Endodermal cell (in vitro differentiated cells): ENCODE data around the gene ABHD4. TPM values are rescaled to one million over a fixed set of nuclear protein-coding genes. Genes with fewer than 3 reads are reported as not detected.
A peak's percentile ranks its signal among the peaks of the same experiment; 100 is the strongest.

ENCODE experiments used
- DNase-seq: peaks from one replicate; pipeline ENCODE4 v3.0.0-alpha.2; 2017
- H3K27ac ChIP-seq: 2 replicates; pipeline ENCODE4 v1.5.1; 2013; ENCODE audit warnings: mild to moderate bottlenecking, low read depth, low read length, moderate library complexity
- H3K27me3 ChIP-seq: 2 replicates; pipeline ENCODE4 v1.6.1; 2013; ENCODE audit warnings: mild to moderate bottlenecking, low read length, moderate library complexity; ENCODE audit not compliant: insufficient read depth, control insufficient read depth, poor library complexity, severe bottlenecking
- H3K36me3 ChIP-seq: 2 replicates; pipeline ENCODE4 v1.7.0; 2013; ENCODE audit warnings: mild to moderate bottlenecking, low read length, moderate library complexity; ENCODE audit not compliant: control insufficient read depth, insufficient read depth
- H3K4me1 ChIP-seq: one replicate; pipeline ENCODE4 v1.7.0; 2013; ENCODE audit warnings: low read length; ENCODE audit not compliant: control insufficient read depth, insufficient read depth
- H3K4me3 ChIP-seq: 2 replicates; pipeline ENCODE4 v1.5.1; 2013; ENCODE audit warnings: mild to moderate bottlenecking, low read length, moderate library complexity
- H3K9ac ChIP-seq: 2 replicates; pipeline ENCODE4 v1.6.1; 2013; ENCODE audit warnings: mild to moderate bottlenecking, low read length, moderate library complexity; ENCODE audit not compliant: poor library complexity, severe bottlenecking; ENCODE audit errors: extremely low read depth
- H3K9me3 ChIP-seq: 2 replicates; pipeline ENCODE4 v1.6.1; 2013; ENCODE audit warnings: mild to moderate bottlenecking, low read length, moderate library complexity; ENCODE audit not compliant: control insufficient read depth
- H3K27ac Mint-ChIP-seq: 2 replicates; pipeline ENCODE4 v1.8.0; 2020; ENCODE audit warnings: mixed read lengths
- H3K27me3 Mint-ChIP-seq: 2 replicates; pipeline ENCODE4 v1.8.0; 2021; ENCODE audit warnings: mild to moderate bottlenecking, mixed read lengths; ENCODE audit not compliant: insufficient read depth
- H3K36me3 Mint-ChIP-seq: 2 replicates; pipeline ENCODE4 v1.8.0; 2020; ENCODE audit warnings: low read depth, mixed read lengths
- H3K4me1 Mint-ChIP-seq: 2 replicates; pipeline ENCODE4 v1.8.0; 2020; ENCODE audit warnings: mixed read lengths
- H3K4me3 Mint-ChIP-seq: 2 replicates; pipeline ENCODE4 v1.8.0; 2020; ENCODE audit warnings: mild to moderate bottlenecking, moderate library complexity, mixed read lengths
- H3K9me3 Mint-ChIP-seq: 2 replicates; pipeline ENCODE4 v1.8.0; 2020; ENCODE audit warnings: mild to moderate bottlenecking, mixed read lengths
- WGBS, 2 experiments: methylation state at CpG; one replicate each; pipeline versions ENCODE4 v1.1.5 to v1.1.7; 2013; ENCODE audit warnings: missing lambda C conversion rate in 2 of 2, mixed read lengths in 1 of 2; ENCODE audit not compliant: insufficient coverage in 1 of 2, insufficient read length in 1 of 2; 5-methylcytosine and 5-hydroxymethylcytosine counted together
- total RNA-seq, 2 donors: library from RNA; stranded (reverse); fragmentation: NEBNext Ultra II Directional in 1 of 2; extraction: Animal tissue kit (Norgen Biotek cat#: 25700) in 1 of 2; gene quantifications; 2 replicates in 1 of 2; 3 replicates in 1 of 2; pipeline ENCODE4 v1.2.1, GENCODE V29; 2021
- TF ChIP-seq, protein P1 (sequence below): fragments of 200-600 bp; sonication (generic); conservative IDR thresholded peaks from 2 replicates; pipeline ENCODE4 v1.5.0; 2021; ENCODE audit warnings: antibody characterized with exemption, mild to moderate bottlenecking

ABHD4 gene
- total RNA-seq, 2 donors from 2014 or later, result 68.3 to 77.7 TPM

DNA sequence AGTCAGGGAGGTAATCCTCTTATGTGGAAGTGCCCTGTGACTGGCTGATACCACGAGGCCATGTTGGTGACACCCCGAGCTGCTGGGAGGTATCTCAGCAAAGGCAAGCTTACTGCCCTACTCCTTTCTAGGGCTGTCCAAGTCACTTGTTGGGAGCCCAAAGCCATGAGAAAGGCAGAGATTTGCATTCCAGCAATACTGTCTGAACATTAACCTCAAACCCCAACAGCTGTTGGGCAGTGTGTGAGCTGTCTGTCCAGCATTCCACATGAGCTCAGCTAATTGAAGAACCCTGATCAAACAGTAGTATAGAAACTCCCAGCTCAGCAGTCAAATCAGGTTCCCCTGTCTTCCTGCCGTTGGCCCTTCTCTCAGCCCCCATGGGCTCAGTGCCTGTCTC, 9.2 kb downstream of the ABHD4 start:
- Histone ChIP-seq H3K27me3 (no peaks in the 10 kb centered on the region), H3K9me3 (no peaks in the 10 kb centered on the region), H3K27ac (no peak overlapping the region), H3K36me3 (peaks cover 82% of the 10 kb centered on the region), H3K9ac (no peak overlapping the region), H3K4me3 (no peak overlapping the region), H3K4me1 (peaks cover 18% of the 10 kb centered on the region)
- Mint-ChIP-seq H3K9me3 (no peaks in the 10 kb centered on the region), H3K27ac (peak overlapping the region; percentile 58), H3K27me3 (no peaks in the 10 kb centered on the region), H3K36me3 (peaks cover 84% of the 10 kb centered on the region), H3K4me1 (peaks cover 46% of the 10 kb centered on the region), H3K4me3 (no peak overlapping the region)
- DNase-seq, result no peak
- TF ChIP-seq, protein P1, sequence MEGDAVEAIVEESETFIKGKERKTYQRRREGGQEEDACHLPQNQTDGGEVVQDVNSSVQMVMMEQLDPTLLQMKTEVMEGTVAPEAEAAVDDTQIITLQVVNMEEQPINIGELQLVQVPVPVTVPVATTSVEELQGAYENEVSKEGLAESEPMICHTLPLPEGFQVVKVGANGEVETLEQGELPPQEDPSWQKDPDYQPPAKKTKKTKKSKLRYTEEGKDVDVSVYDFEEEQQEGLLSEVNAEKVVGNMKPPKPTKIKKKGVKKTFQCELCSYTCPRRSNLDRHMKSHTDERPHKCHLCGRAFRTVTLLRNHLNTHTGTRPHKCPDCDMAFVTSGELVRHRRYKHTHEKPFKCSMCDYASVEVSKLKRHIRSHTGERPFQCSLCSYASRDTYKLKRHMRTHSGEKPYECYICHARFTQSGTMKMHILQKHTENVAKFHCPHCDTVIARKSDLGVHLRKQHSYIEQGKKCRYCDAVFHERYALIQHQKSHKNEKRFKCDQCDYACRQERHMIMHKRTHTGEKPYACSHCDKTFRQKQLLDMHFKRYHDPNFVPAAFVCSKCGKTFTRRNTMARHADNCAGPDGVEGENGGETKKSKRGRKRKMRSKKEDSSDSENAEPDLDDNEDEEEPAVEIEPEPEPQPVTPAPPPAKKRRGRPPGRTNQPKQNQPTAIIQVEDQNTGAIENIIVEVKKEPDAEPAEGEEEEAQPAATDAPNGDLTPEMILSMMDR, result no peak
- WGBS, 2 experiments, result 92 to 96% methylated on average over 2 to 3 of the region's 3 CpGs

DNA sequence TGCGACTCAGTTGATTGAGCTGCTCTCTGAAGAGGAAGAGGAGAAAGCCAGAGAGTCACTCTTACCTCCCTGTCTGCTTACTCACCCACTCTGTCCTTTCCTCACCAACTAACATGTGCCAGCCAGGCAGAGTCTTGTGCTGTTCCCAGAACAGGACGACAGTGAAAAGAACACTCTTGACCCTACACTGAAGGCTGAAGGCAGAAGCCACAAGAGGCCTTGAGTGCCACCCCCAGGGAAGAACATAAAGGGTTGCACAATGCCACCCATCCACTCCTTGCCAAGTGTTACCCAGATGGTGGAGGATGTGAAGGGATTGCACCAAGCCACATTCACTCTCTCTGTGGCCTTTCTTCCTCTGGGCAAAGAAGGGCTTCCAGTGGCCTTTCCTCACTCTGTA, 12.8 kb downstream of the ABHD4 start:
- H3K27me3 ChIP-seq, result no peaks in the 10 kb centered on the region
- no peak for DNase-seq
- TF ChIP-seq, protein P1, result no peak
- Mint-ChIP-seq H3K27ac (no peak overlapping the region), H3K4me3 (no peak overlapping the region), H3K4me1 (peaks cover 44% of the 10 kb centered on the region), H3K9me3 (peaks cover 2% of the 10 kb centered on the region), H3K36me3 (peaks cover 51% of the 10 kb centered on the region), H3K27me3 (no peaks in the 10 kb centered on the region)
- no peak overlapping the region for H3K27ac ChIP-seq
- H3K9ac ChIP-seq, result no peak overlapping the region
- peaks cover 12% of the 10 kb centered on the region for H3K4me1 ChIP-seq
- H3K36me3 ChIP-seq, result peaks cover 54% of the 10 kb centered on the region
- 93 to 100% methylated on average over 1 to 2 of the region's 2 CpGs for WGBS, 2 experiments
- no peaks in the 10 kb centered on the region for H3K9me3 ChIP-seq
- no peak overlapping the region for H3K4me3 ChIP-seq

DNA sequence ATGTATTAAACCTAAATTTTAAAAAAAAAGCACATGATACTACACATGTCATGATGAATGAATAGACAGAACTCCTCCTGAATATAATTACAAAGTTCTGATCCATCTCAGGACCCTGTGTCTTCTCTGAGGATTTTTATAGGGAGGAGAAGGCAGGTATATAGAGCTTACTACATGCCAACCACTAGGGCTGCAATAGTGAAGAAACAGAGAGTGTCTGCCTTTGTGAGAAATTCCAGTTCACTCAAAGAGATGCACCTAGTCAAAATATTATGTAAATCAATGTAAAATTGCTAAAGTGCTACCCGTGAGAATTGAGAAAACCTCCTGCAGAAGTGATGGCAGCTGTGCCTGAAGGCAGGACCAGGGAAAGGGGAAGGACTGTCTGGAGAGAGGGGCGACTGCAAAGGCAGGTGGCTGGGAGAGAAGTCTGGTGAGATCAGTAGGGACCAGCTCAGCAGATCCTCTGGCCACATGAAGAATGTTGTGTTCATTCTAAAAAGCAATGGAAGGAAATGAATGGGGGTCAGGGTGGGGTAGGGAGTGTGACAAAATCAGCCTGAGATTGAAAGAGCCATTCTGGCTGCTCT, 15.1 kb downstream of the ABHD4 start:
- no peak for DNase-seq
- Histone ChIP-seq H3K36me3 (peaks cover 40% of the 10 kb centered on the region), H3K4me3 (no peak overlapping the region), H3K9me3 (no peaks in the 10 kb centered on the region), H3K27me3 (no peaks in the 10 kb centered on the region), H3K9ac (no peak overlapping the region), H3K27ac (no peak overlapping the region), H3K4me1 (no peaks in the 10 kb centered on the region)
- Mint-ChIP-seq H3K4me1 (peaks cover 26% of the 10 kb centered on the region), H3K9me3 (peaks cover 7% of the 10 kb centered on the region), H3K27me3 (peaks cover 7% of the 10 kb centered on the region), H3K36me3 (peaks cover 34% of the 10 kb centered on the region), H3K4me3 (no peak overlapping the region), H3K27ac (peak overlapping the region; percentile 56)
- WGBS, 2 experiments, result 86 to 100% methylated on average over 1 to 2 of the region's 2 CpGs
- TF ChIP-seq, protein P1, result peak; percentile 67
